HG02973 (cell line): ENCODE measurements around the gene ATP1A3.
"Not testable (repeated sequence)": the region's sequence is repeated elsewhere in the genome, so short reads cannot be mapped to it uniquely, and the experiment has no call there.

Experiments
- ATAC-seq: cut with Tn5 transposase; IDR thresholded peaks from one replicate; pipeline ENCODE4 v1.9.1; 2021; ENCODE audit warnings: moderate library complexity; ENCODE audit not compliant: unreplicated experiment

Gene ATP1A3

DNA sequence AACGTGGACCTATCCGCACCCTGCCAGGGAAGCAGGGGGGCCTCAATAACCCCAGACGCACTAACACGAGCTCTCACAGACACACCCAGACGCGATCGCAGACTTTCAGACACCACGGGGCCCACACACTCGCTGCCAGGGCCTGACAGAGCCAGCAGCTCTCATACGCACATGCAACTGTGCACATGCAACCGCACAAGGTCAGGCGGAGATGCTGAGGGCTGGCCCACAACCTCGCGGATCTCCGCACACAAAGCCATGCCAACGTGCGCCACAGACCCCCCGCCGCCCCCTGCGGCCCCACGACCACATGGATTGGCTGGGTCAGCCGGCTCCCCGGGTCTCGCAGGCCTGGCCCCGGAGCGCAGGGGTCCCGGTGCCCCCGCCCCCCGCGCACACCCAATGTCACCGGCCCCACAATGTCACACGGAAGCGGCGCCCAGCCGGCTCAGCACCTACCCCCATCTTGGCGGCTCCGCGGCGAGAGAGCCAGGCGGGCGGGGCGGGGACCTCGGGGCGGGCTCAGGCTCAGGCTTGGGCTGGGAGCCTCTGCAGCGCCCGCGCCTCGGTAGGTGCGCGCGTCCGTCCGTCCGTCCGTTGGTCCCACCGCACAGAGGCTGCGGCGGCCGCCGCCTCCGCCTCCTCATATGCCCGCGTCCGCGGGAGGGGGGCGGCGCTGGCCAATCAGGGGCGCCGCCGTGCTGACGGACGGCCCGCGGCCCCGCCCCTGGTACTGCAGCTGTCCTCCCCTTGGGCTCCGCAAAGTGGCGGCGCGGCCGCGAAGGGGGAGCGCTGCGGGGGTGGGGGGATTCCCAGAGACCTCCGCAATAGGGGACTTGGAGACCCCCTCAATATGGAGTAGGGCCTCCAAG lies at the start of gene ATP1A3:
TSS of gene ATP1A3 (minus strand) at position 619 of the 872 bp plus-strand sequence. CDS start at position 465, 154 bp downstream.
- no peak for ATAC-seq

- no peak for ATAC-seq
Observed at GRCh38 chr19:42042455-42043170, 48.6 kb upstream of the ATP1A3 start.

DNA sequence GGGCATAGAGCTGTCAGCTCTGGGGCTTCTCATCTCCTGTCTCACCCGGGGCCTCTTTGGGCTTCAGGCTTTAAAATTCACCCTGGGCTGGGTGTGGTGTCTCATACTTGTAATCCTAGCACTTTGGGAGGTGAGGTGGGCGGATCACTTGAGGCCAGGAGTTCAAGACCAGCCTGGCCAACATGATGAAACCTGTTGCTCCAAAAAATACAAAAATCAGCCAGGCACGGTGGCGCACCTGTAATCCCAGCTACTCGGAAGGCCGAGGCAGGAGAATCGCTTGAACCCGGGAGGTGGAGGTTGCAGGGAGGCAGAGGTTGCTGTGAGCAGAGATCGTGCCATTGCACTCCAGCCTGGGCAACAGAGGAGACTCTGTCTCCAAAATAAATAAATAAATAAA lies 46.5 kb upstream of the ATP1A3 start:
- ATAC-seq = not testable (repeated sequence)

- no peak for ATAC-seq
Observed at GRCh38 chr19:42040031-42040430, 46.0 kb upstream of the ATP1A3 start.

- no peak for ATAC-seq
Observed at GRCh38 chr19:42038666-42039065, 44.6 kb upstream of the ATP1A3 start.

DNA sequence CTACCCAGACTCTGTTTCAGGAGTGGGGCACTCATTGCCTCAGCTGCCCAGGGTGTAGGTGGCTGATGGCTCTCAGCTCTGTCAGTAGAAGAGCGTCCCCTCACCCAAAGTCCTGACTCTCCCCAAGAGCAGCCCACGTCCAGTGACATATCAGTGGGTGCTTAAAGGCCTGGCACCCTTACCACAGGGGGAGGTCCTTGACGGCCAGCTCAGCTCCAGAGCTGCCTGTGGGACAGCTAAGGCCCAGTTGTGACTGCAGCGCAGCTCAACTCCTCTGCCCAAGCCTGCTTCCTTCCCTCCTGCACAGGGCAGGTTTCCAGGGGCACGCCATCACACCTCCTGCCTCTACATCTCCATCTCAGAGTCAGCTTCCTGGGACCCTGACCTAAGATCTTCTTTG lies 43.6 kb upstream of the ATP1A3 start:
- ATAC-seq = no peak

GRCh38 chr19:42034640-42035391 lies 40.8 kb upstream of the ATP1A3 start:
- ATAC-seq = not testable (repeated sequence)

DNA sequence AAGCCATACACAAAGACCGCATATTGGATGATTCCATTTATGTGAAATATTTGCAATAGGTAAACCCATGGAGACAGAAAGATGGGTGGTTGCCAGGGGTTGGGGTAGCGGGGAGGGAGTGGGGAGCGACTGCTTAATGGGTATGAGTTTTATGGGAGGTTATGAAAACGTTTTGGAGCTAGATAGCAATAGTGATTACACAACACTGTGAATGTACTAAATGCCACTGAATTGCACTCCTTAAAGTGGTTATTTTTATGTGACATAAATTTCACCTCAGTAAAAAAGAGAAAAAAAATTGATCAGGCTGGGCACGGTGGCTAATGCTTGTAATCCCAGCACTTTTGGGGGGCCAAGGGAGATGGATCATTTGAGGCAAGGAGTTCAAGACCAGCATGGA lies 39.4 kb upstream of the ATP1A3 start:
- ATAC-seq = no peak

DNA sequence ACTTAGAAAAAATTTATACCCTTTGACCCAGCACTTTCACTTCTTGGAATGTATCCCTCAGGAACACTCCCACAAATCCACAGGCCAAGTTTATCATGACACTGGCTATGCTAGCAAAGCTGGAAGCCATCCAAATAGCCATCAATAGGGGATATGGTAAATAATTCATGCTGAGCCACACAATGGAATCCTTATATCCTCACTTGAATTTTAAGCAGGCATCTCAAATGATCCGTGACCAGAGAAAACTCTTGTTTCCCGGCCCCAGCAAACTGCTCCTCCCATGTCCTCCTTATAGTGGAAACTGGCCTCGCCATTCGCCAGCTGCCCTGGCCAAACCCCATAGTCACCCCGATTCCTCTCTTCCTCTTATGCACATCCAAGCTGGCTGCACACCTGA lies 38.4 kb upstream of the ATP1A3 start:
- ATAC-seq = no peak

- no peak for ATAC-seq
Observed at GRCh38 chr19:42030645-42031440, 36.8 kb upstream of the ATP1A3 start.

- ATAC-seq = no peak
Observed at GRCh38 chr19:42028304-42029216, 34.5 kb upstream of the ATP1A3 start.

GRCh38 chr19:42024622-42025111 lies 30.6 kb upstream of the ATP1A3 start:
- no peak for ATAC-seq

- no peak for ATAC-seq
Observed at GRCh38 chr19:42023943-42024260, 29.9 kb upstream of the ATP1A3 start.

DNA sequence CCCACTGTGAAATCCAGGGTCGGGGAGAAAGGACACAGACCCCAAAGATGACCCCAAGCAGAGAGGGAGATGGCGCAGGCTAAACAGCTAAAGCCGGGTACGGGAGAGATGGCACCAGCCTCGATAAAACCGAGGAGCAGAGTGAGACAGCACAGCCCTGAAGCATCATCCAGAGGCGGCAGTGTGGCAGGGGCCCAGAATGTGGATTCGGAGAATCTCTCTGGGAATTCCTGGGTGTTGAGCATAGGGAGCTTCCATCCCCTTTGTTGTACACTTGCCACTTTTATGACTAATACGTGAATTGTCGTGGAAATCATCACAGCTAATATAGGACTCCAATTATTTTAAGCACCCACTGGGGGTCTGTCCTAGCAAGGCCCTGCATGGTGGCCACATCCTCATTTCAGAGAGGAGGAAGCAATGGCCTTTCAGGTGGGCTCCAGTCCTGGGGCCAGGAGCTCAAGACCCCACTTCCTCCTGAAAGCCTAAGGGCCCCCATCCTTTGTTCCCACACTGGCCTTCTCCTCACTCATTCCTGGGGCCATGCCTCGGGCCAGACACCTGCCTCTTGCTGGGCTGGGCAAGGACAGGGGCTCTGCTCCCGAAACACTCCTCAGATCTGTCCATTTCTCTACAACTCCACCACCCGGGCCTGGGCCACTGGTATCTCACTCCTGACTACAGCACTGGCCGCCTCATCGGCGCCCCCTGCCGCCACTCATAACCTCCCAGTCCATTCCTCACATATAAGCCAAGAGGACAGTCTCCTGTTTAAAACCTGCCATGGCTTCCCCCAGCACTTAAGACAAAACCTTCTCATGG lies 29.3 kb upstream of the ATP1A3 start:
- no peak for ATAC-seq

DNA sequence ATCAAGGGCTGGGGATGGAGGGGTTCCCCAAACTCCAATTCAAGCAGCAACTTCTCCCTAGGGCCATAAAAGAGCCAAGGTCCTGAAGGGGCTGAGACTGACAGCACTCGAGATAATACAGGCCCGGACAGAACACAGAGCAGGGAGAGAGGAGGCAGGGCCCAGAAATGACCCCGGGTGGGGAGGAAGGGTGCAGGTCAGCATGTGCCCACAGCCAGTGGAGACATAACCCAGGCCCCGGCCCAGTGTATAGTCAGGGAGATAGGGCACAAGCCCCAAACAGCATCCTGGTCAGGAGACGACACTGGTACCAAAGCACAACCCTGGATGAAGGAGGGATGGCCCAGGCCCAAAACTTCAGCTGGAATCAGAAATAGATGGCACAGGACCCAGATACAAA lies 28.6 kb upstream of the ATP1A3 start:
- ATAC-seq = no peak

DNA sequence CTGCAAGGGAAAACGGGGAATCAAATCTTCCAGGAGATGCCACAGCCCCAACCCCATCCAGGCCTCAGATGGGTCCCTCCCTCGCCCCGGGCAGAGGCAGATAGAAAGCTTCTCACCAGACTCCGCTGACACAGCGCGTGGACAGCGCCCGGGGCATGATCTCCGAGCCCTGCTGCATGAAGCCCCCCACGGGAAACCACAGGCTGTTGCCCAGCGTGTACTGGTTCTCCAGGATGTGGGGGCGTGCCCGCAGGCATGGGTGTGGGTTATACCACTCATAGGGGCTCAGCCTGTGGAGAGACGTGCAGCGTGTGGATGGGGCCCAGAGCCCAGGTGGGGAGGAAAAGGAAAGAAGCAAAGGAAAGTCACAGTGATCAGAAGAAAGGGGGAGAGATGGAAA lies 27.2 kb upstream of the ATP1A3 start:
- ATAC-seq = no peak

DNA sequence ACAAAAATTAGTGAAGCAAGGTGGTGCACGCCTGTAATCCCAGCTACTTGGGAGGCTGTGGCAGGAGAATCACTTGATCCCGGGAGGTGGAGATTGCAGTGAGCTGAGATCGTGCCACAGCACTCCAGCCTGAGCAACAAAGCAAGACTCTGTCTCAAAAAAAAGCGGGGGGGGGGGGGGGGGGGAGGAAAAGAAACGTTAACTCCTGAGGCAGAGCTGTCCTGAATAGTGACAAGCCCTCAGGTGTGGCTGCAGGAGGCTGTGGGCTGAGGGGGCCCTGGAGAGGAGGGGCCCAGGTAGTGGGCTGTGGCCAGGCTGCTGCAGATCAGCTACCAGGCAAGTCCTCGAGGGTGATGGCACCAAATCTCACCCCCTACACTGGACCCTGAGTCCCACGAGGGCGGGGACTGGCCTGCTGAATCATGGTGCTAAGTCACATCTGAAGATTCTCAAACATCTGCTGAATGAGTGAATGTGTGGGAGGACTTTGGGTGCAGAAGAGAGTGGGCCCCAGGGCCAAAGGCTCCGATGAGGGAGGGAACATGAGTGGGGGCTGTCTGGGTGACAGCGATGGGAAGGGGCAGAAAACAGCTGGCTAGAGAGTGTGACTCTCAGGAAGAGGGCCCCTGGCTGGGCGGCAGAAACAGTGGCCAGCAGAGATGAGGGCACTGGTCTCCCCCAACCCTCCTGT lies 24.6 kb upstream of the ATP1A3 start:
- no peak for ATAC-seq

DNA sequence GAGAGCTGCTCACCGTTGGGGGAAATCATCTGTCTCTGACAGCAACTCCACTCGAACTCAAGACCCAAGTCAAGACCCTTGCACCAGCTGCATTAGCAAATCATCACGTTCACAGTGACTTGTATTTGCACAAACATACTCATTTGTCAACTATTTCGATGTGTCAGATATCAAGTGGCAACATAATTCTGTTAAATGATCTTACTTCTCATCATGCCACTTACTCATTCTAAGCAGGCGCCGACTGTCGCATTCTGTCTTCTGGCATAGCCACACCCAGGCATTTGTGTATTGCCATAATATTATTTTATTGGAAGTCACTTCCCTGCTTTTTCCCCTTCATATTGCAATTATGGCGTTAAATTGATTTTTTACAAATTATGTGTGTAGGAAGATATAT lies 23.0 kb upstream of the ATP1A3 start:
- no peak for ATAC-seq
